CD14-positive monocyte (primary cell): ENCODE measurements around the gene PRKN. TPM values are rescaled to one million over a fixed set of nuclear protein-coding genes. Genes with fewer than 3 reads are reported as not detected.

ENCODE experiments used
- DNase-seq, 3 donors: peaks; one replicate each; pipeline ENCODE4 v3.0.0-alpha.2; 2011 to 2022
- H2AFZ ChIP-seq: 2 replicates; pipeline ENCODE4 v1.6.0; 2012; ENCODE audit warnings: mild to moderate bottlenecking, low read depth, low read length, inconsistent platforms; ENCODE audit not compliant: insufficient read depth, poor library complexity, severe bottlenecking
- H3K27ac ChIP-seq, 2 donors: 1 replicate in 1 of 2; 2 replicates in 1 of 2; pipeline ENCODE4 v1.5.1; 2012 to 2013; ENCODE audit warnings: low read length in 2 of 2, control low read depth in 1 of 2, inconsistent platforms in 1 of 2, low read depth in 1 of 2, mild to moderate bottlenecking in 1 of 2
- H3K27me3 ChIP-seq, 2 donors: one replicate each; pipeline versions ENCODE4 v1.6.0 to v1.6.1; 2011 to 2013; ENCODE audit warnings: low read length in 2 of 2; ENCODE audit not compliant: control insufficient read depth in 2 of 2, insufficient read depth in 2 of 2
- H3K36me3 ChIP-seq, 2 donors: replicated peaks in 1 of 2; 1 replicate in 1 of 2; 2 replicates in 1 of 2; pipeline versions ENCODE4 v1.5.1 to v1.6.1; 2012 to 2013; ENCODE audit warnings: low read length in 2 of 2, control low read depth in 1 of 2, inconsistent platforms in 1 of 2, mild to moderate bottlenecking in 1 of 2; ENCODE audit not compliant: insufficient read depth in 2 of 2, control insufficient read depth in 1 of 2
- H3K4me1 ChIP-seq, 2 donors: 1 replicate in 1 of 2; 2 replicates in 1 of 2; pipeline versions ENCODE4 v1.5.1 to v1.6.1; 2012 to 2013; ENCODE audit warnings: low read length in 2 of 2, control low read depth in 1 of 2, inconsistent platforms in 1 of 2, mild to moderate bottlenecking in 1 of 2, moderate library complexity in 1 of 2; ENCODE audit not compliant: insufficient read depth in 2 of 2, control insufficient read depth in 1 of 2
- H3K4me2 ChIP-seq: replicated peaks from 2 replicates; pipeline ENCODE3; 2012; ENCODE audit warnings: low read length, moderate library complexity, mild to moderate bottlenecking; ENCODE audit not compliant: poor library complexity, severe bottlenecking; ENCODE audit errors: extremely low read depth
- H3K4me3 ChIP-seq, 3 experiments: fragments of 200-600 bp in 1 of 3; sonication (generic) in 1 of 3; replicated peaks in 1 of 3; 1 replicate in 2 of 3; 2 replicates in 1 of 3; pipeline ENCODE4 v1.5.1; 2011 to 2013; ENCODE audit warnings: low read length in 3 of 3, mild to moderate bottlenecking in 3 of 3, control low read depth in 2 of 3, low read depth in 2 of 3, inconsistent platforms in 1 of 3, moderate library complexity in 1 of 3
- H3K79me2 ChIP-seq: 2 replicates; pipeline ENCODE4 v1.6.0; 2012; ENCODE audit warnings: mild to moderate bottlenecking, control low read depth, inconsistent platforms, low read length, moderate library complexity; ENCODE audit not compliant: insufficient read depth
- H3K9ac ChIP-seq: 2 replicates; pipeline ENCODE4 v1.6.0; 2017; ENCODE audit warnings: low read length, mild to moderate bottlenecking; ENCODE audit not compliant: insufficient read depth, poor library complexity, severe bottlenecking
- H3K9me3 ChIP-seq, 2 donors: replicated peaks in 1 of 2; 1 replicate in 1 of 2; 2 replicates in 1 of 2; pipeline versions ENCODE4 v1.5.1 to v1.6.1; 2012 to 2013; ENCODE audit warnings: low read length in 2 of 2, control low read depth in 1 of 2; ENCODE audit not compliant: control insufficient read depth in 1 of 2, insufficient read depth in 1 of 2
- H4K20me1 ChIP-seq: 2 replicates; pipeline ENCODE4 v1.6.0; 2012; ENCODE audit warnings: mild to moderate bottlenecking, low read length, control low read depth, moderate library complexity; ENCODE audit not compliant: insufficient read depth
- H3K27ac Mint-ChIP-seq, 7 donors: one replicate each; pipeline ENCODE4 v1.8.0; 2020; ENCODE audit warnings: mild to moderate bottlenecking in 7 of 7, mixed read lengths in 7 of 7, moderate library complexity in 6 of 7, inconsistent platforms in 2 of 7
- H3K27me3 Mint-ChIP-seq, 3 donors: one replicate each; pipeline ENCODE4 v1.8.0; 2021 to 2022; ENCODE audit warnings: low read depth in 3 of 3, mild to moderate bottlenecking in 3 of 3, mixed read lengths in 3 of 3, moderate library complexity in 3 of 3, inconsistent platforms in 1 of 3
- H3K36me3 Mint-ChIP-seq, 2 donors: one replicate each; pipeline ENCODE4 v1.8.0; 2020; ENCODE audit warnings: mixed read lengths in 2 of 2, inconsistent platforms in 1 of 2, mild to moderate bottlenecking in 1 of 2
- H3K4me1 Mint-ChIP-seq: one replicate; pipeline ENCODE4 v1.8.0; 2020; ENCODE audit warnings: mild to moderate bottlenecking, mixed read lengths
- H3K4me3 Mint-ChIP-seq, 2 donors: one replicate each; pipeline ENCODE4 v1.8.0; 2020; ENCODE audit warnings: mild to moderate bottlenecking in 2 of 2, mixed read lengths in 2 of 2, moderate library complexity in 1 of 2
- H3K9me3 Mint-ChIP-seq, 7 donors: one replicate each; pipeline ENCODE4 v1.8.0; 2020 to 2022; ENCODE audit warnings: mixed read lengths in 7 of 7, mild to moderate bottlenecking in 6 of 7, moderate library complexity in 6 of 7, inconsistent platforms in 2 of 7
- CTCF ChIP-seq: fragments of 200-600 bp; IDR thresholded peaks from one replicate; pipeline ENCODE4 v1.8.0; 2022; ENCODE audit warnings: antibody characterized with exemption, mild to moderate bottlenecking
- WGBS: methylation state at CpG from one replicate; pipeline ENCODE4 v1.1.5; 2013; ENCODE audit warnings: missing lambda C conversion rate; ENCODE audit not compliant: insufficient coverage; 5-methylcytosine and 5-hydroxymethylcytosine counted together
- intact Hi-C, 2 donors: fragments of 100-400 bp; cut with micrococcal nuclease; formaldehyde crosslinking; loops; one replicate each; pipeline versions ENCODE4 v1.15.0 to v1.15.1; 2023
- polyA plus RNA-seq, 3 donors: library from polyadenylated mRNA; depleted of rRNA in 1 of 3; unstranded in 2 of 3; stranded (reverse) in 1 of 3; fragments of 300-500 nt in 2 of 3; fragments of >200 nt in 1 of 3; fragmentation: Illumina TruSeq in 2 of 3; gene quantifications; 1 replicate in 2 of 3; 2 replicates in 1 of 3; pipeline ENCODE4 v1.2.3, GENCODE V29; 2012 to 2021

PRKN gene
- polyA plus RNA-seq, 3 donors, result 0.19 to 0.21 TPM; not detected in 1

- H3K27me3 ChIP-seq, result no peaks in the 10 kb centered on the region
- no peak for TF ChIP-seq CTCF
- Mint-ChIP-seq H3K9me3 (peaks cover 3 to 19% (median 8%) of the 10 kb centered on the region in 7 donors), H3K27ac (no peak overlapping the region), H3K27me3 (peaks cover 2 to 4% (median 3%) of the 10 kb centered on the region in 3 donors), H3K4me1 (no peaks in the 10 kb centered on the region), H3K4me3 (no peak overlapping the region), H3K36me3 (no peaks in the 10 kb centered on the region)
- no peaks in the 10 kb centered on the region for H3K4me1 ChIP-seq
- H3K9me3 ChIP-seq, result peaks cover 0 to 5% of the 10 kb centered on the region in 2 donors
- no peaks in the 10 kb centered on the region for H3K36me3 ChIP-seq
- 98% methylated on average over 16 of the region's 16 CpGs for WGBS
- no peak overlapping the region for H3K9ac ChIP-seq
- no peak overlapping the region for H3K4me2 ChIP-seq
- H2AFZ ChIP-seq, result no peak overlapping the region
- no peak for DNase-seq
- no peaks in the 10 kb centered on the region for H4K20me1 ChIP-seq
- intact Hi-C loops, result no loop called here
- H3K79me2 ChIP-seq, result no peaks in the 10 kb centered on the region
- no peak overlapping the region for H3K4me3 ChIP-seq
- H3K27ac ChIP-seq, result no peak overlapping the region
Measured at GRCh38 chr6:161303628-161304340, 1423.8 kb downstream of the PRKN start.

- no peak for TF ChIP-seq CTCF
- Histone ChIP-seq H3K36me3 (no peaks in the 10 kb centered on the region), H3K9ac (no peak overlapping the region), H3K4me3 (no peak overlapping the region), H3K4me1 (no peaks in the 10 kb centered on the region), H3K4me2 (no peak overlapping the region), H3K79me2 (no peaks in the 10 kb centered on the region), H3K27ac (no peak overlapping the region), H4K20me1 (no peaks in the 10 kb centered on the region), H2AFZ (no peak overlapping the region), H3K9me3 (peaks cover 0 to 5% of the 10 kb centered on the region in 2 donors), H3K27me3 (no peaks in the 10 kb centered on the region)
- no peak for DNase-seq
- H3K27me3 Mint-ChIP-seq, result peaks cover 2 to 4% (median 3%) of the 10 kb centered on the region in 3 donors
- no peak overlapping the region for H3K27ac Mint-ChIP-seq
- no peaks in the 10 kb centered on the region for H3K36me3 Mint-ChIP-seq
- no peaks in the 10 kb centered on the region for H3K4me1 Mint-ChIP-seq
- H3K9me3 Mint-ChIP-seq, result peaks cover 6 to 19% (median 8%) of the 10 kb centered on the region in 7 donors
- 100% methylated on average over 1 of the region's 6 CpGs for WGBS
- intact Hi-C loops, result no loop called here
- H3K4me3 Mint-ChIP-seq, result no peak overlapping the region
Measured at GRCh38 chr6:161302949-161303348, 1424.6 kb downstream of the PRKN start.
